Mesenchymal stem cell (in vitro differentiated cells and primary cell): ENCODE results near the gene PRELID1.

Experiments used
- DNase-seq: peaks from one replicate; pipeline ENCODE4 v3.0.0-alpha.2; 2013
- H2AFZ ChIP-seq: one replicate; pipeline ENCODE4 v1.6.1; 2013; ENCODE audit warnings: low read depth, mild to moderate bottlenecking, control low read depth, inconsistent platforms, low read length, moderate library complexity
- H2AK5ac ChIP-seq: 2 replicates; pipeline ENCODE4 v1.6.1; 2013; ENCODE audit warnings: low read length, moderate library complexity, mild to moderate bottlenecking, inconsistent platforms; ENCODE audit not compliant: severe bottlenecking
- H2BK120ac ChIP-seq: one replicate; pipeline ENCODE4 v1.6.1; 2013; ENCODE audit warnings: low read depth, mild to moderate bottlenecking, inconsistent platforms, low read length, moderate library complexity
- H2BK12ac ChIP-seq, 2 experiments: one replicate each; pipeline ENCODE4 v1.6.1; 2013; ENCODE audit warnings: inconsistent platforms in 2 of 2, low read length in 2 of 2, mild to moderate bottlenecking in 2 of 2, moderate library complexity in 2 of 2, control low read depth in 1 of 2
- H2BK15ac ChIP-seq: one replicate; pipeline ENCODE4 v1.6.1; 2013; ENCODE audit warnings: mild to moderate bottlenecking, low read depth, inconsistent platforms; ENCODE audit not compliant: poor library complexity, severe bottlenecking
- H2BK5ac ChIP-seq: 2 replicates; pipeline ENCODE4 v1.6.1; 2013; ENCODE audit warnings: low read depth, mild to moderate bottlenecking, low read length, control low read depth, inconsistent platforms; ENCODE audit not compliant: poor library complexity, severe bottlenecking
- H3K14ac ChIP-seq, 2 experiments: one replicate each; pipeline ENCODE4 v1.6.1; 2013; ENCODE audit warnings: inconsistent platforms in 2 of 2, low read length in 2 of 2, control low read depth in 1 of 2, mild to moderate bottlenecking in 1 of 2, moderate library complexity in 1 of 2
- H3K18ac ChIP-seq, 2 experiments: one replicate each; pipeline ENCODE4 v1.6.1; 2013; ENCODE audit warnings: inconsistent platforms in 2 of 2, low read length in 2 of 2, control low read depth in 1 of 2, low read depth in 1 of 2, mild to moderate bottlenecking in 1 of 2
- H3K23ac ChIP-seq, 2 experiments: one replicate each; pipeline ENCODE4 v1.6.1; 2013; ENCODE audit warnings: inconsistent platforms in 2 of 2, low read length in 2 of 2, mild to moderate bottlenecking in 2 of 2, moderate library complexity in 2 of 2, control low read depth in 1 of 2
- H3K27ac ChIP-seq: 2 replicates; pipeline ENCODE4 v1.5.1; 2013; ENCODE audit warnings: mild to moderate bottlenecking, moderate library complexity, low read length, control low read depth, inconsistent platforms; ENCODE audit not compliant: poor library complexity, severe bottlenecking
- H3K27me3 ChIP-seq, 2 experiments: 2 replicates each; pipeline versions ENCODE4 v1.6.1 to v1.7.0; 2013; ENCODE audit warnings: low read length in 2 of 2, mild to moderate bottlenecking in 2 of 2, moderate library complexity in 2 of 2, control low read depth in 1 of 2, inconsistent platforms in 1 of 2; ENCODE audit not compliant: control insufficient read depth in 1 of 2, insufficient read depth in 1 of 2
- H3K36me3 ChIP-seq, 2 experiments: 2 replicates each; pipeline versions ENCODE4 v1.6.1 to v1.7.0; 2013; ENCODE audit warnings: low read length in 2 of 2, control low read depth in 1 of 2, inconsistent platforms in 1 of 2, low read depth in 1 of 2, mild to moderate bottlenecking in 1 of 2; ENCODE audit not compliant: insufficient read depth in 2 of 2, control insufficient read depth in 1 of 2
- H3K4ac ChIP-seq, 2 experiments: one replicate each; pipeline ENCODE4 v1.6.1; 2013; ENCODE audit warnings: inconsistent platforms in 2 of 2, low read length in 2 of 2, mild to moderate bottlenecking in 2 of 2, moderate library complexity in 2 of 2, control low read depth in 1 of 2, low read depth in 1 of 2
- H3K4me1 ChIP-seq: 2 replicates; pipeline ENCODE4 v1.6.1; 2013; ENCODE audit warnings: low read depth, low read length, control low read depth; ENCODE audit not compliant: control insufficient read depth, insufficient read depth
- H3K4me2 ChIP-seq: 2 replicates; pipeline ENCODE4 v1.6.1; 2013; ENCODE audit warnings: low read length, mild to moderate bottlenecking, inconsistent platforms; ENCODE audit not compliant: poor library complexity, severe bottlenecking
- H3K4me3 ChIP-seq, 2 experiments: 2 replicates each; pipeline versions ENCODE4 v1.5.1 to v1.7.0; 2013; ENCODE audit warnings: low read length in 2 of 2, mild to moderate bottlenecking in 2 of 2, control low read depth in 1 of 2, low read depth in 1 of 2; ENCODE audit not compliant: insufficient read depth in 1 of 2
- H3K79me1 ChIP-seq: replicated peaks from 2 replicates; pipeline ENCODE4 v1.6.1; 2013; ENCODE audit warnings: mild to moderate bottlenecking, control low read depth, low read length, inconsistent platforms; ENCODE audit not compliant: poor library complexity, severe bottlenecking
- H3K9ac ChIP-seq: 2 replicates; pipeline ENCODE4 v1.7.0; 2013; ENCODE audit warnings: mild to moderate bottlenecking, low read length, moderate library complexity
- H3K9me3 ChIP-seq: 2 replicates; pipeline ENCODE4 v1.7.0; 2013; ENCODE audit warnings: mild to moderate bottlenecking, low read length; ENCODE audit not compliant: control insufficient read depth
- H4K8ac ChIP-seq: one replicate; pipeline ENCODE4 v1.6.1; 2013; ENCODE audit warnings: inconsistent platforms, mild to moderate bottlenecking, low read length, moderate library complexity
- H4K91ac ChIP-seq: one replicate; pipeline ENCODE4 v1.6.1; 2013; ENCODE audit warnings: mild to moderate bottlenecking, low read length, inconsistent platforms
- WGBS: methylation state at CpG from one replicate; pipeline ENCODE4 v1.1.7; 2013; ENCODE audit warnings: mixed read lengths; 5-methylcytosine and 5-hydroxymethylcytosine counted together

The PRELID1 gene

DNA sequence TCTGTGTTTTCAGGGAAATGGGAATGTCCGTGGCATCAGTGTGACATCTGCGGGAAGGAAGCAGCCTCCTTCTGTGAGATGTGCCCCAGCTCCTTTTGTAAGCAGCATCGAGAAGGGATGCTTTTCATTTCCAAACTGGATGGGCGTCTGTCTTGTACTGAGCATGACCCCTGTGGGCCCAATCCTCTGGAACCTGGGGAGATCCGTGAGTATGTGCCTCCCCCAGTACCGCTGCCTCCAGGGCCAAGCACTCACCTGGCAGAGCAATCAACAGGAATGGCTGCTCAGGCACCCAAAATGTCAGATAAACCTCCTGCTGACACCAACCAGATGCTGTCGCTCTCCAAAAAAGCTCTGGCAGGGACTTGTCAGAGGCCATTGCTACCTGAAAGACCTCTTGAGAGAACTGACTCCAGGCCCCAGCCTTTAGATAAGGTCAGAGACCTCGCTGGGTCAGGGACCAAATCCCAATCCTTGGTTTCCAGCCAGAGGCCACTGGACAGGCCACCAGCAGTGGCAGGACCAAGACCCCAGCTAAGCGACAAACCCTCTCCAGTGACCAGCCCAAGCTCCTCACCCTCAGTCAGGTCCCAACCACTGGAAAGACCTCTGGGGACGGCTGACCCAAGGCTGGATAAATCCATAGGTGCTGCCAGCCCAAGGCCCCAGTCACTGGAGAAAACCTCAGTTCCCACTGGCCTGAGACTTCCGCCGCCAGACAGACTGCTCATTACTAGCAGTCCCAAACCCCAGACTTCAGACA, 9.6 kb upstream of the PRELID1 start:
- H3K9ac ChIP-seq: no peak overlapping the region
- H2AFZ ChIP-seq: no peak overlapping the region
- H3K4me1 ChIP-seq: no peaks in the 10 kb centered on the region
- peaks cover 46 to 91% of the 10 kb centered on the region in 2 experiments for H3K36me3 ChIP-seq
- H3K27ac ChIP-seq: no peak overlapping the region
- 98% methylated on average over 12 of the region's 12 CpGs for WGBS
- no peak overlapping the region for H2BK5ac ChIP-seq
- no peaks in the 10 kb centered on the region for H3K9me3 ChIP-seq
- H3K4me2 ChIP-seq: no peak overlapping the region
- no peak overlapping the region for H2BK12ac ChIP-seq
- no peak overlapping the region for H3K18ac ChIP-seq
- no peak overlapping the region for H2BK15ac ChIP-seq
- no peak for DNase-seq
- H3K4ac ChIP-seq: no peak overlapping the region
- H3K23ac ChIP-seq: no peak overlapping the region
- no peaks in the 10 kb centered on the region for H3K27me3 ChIP-seq
- no peak overlapping the region for H2BK120ac ChIP-seq
- peaks cover 42% of the 10 kb centered on the region for H3K79me1 ChIP-seq
- H3K14ac ChIP-seq: no peak overlapping the region
- no peak overlapping the region for H4K91ac ChIP-seq
- H4K8ac ChIP-seq: no peak overlapping the region
- H3K4me3 ChIP-seq: no peak overlapping the region
- H2AK5ac ChIP-seq: no peak overlapping the region

DNA sequence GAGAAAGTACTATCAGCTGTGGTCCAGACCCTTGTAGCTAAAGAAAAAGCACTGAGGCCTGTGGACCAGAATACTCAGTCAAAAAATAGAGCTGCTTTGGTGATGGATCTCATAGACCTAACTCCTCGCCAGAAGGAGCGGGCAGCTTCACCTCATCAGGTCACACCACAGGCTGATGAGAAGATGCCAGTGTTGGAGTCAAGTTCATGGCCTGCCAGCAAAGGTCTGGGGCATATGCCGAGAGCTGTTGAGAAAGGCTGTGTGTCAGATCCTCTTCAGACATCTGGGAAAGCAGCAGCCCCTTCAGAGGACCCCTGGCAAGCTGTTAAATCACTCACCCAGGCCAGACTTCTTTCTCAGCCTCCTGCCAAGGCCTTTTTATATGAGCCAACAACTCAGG, 9.0 kb upstream of the PRELID1 start:
- H3K4me1 ChIP-seq: no peaks in the 10 kb centered on the region
- no peak overlapping the region for H3K4me3 ChIP-seq
- H3K4me2 ChIP-seq: no peak overlapping the region
- no peak overlapping the region for H4K91ac ChIP-seq
- no peak overlapping the region for H3K23ac ChIP-seq
- H2BK5ac ChIP-seq: no peak overlapping the region
- no peak overlapping the region for H3K4ac ChIP-seq
- no peak overlapping the region for H2AK5ac ChIP-seq
- WGBS: 96% methylated on average over 3 of the region's 3 CpGs
- no peak overlapping the region for H3K18ac ChIP-seq
- no peak for DNase-seq
- no peak overlapping the region for H3K14ac ChIP-seq
- H2AFZ ChIP-seq: no peak overlapping the region
- no peak overlapping the region for H3K9ac ChIP-seq
- no peak overlapping the region for H3K27ac ChIP-seq
- peaks cover 46% of the 10 kb centered on the region for H3K79me1 ChIP-seq
- no peak overlapping the region for H2BK12ac ChIP-seq
- peaks cover 46 to 91% of the 10 kb centered on the region in 2 experiments for H3K36me3 ChIP-seq
- no peaks in the 10 kb centered on the region for H3K27me3 ChIP-seq
- H4K8ac ChIP-seq: no peak overlapping the region
- no peak overlapping the region for H2BK15ac ChIP-seq
- H2BK120ac ChIP-seq: no peak overlapping the region
- H3K9me3 ChIP-seq: no peaks in the 10 kb centered on the region

DNA sequence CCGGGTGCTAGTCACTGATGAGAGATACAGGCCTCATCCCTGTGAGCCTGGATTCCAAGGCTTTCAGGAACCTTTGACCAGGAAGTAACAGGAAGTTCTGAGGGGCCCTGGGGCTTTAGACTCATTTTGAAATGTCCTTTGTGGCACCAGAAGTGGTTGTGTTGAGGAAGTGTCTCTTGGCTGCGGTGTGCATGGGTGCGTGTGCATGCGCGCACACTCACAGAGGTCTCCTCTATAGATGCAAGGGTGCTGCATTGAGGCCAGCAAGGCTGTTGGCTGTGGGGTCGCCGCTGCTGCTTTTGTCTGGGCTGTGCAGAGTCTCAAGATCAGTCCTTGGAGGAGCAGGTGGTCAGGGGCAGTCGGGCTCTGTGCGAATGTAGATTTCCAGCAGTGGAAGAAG, 7.7 kb upstream of the PRELID1 start:
- 96% methylated on average over 9 of the region's 9 CpGs for WGBS

DNA sequence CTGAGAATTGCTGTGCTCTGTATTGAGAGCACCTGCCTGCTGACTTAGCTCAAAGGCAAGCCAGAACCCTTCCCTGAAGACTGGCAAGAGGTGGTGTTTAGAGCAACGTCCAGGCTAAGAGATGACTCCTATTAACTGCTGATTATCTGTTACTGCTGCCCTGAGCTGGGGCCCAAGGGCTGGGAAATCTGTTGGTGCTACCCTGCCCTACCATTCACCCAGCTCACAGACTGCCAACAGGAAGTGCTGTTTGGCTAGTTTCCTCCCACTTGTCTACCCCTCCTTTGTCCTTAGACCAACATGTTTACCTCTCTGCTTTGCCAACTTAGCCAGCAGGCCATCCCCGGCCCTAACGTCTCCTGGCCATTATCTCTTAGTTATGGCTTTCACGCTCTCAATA, 7.0 kb upstream of the PRELID1 start:
- Histone ChIP-seq H2BK12ac (no peak overlapping the region), H3K27me3 (no peaks in the 10 kb centered on the region), H2BK15ac (no peak overlapping the region), H3K4ac (no peak overlapping the region), H3K14ac (no peak overlapping the region), H4K91ac (no peak overlapping the region), H3K4me1 (peaks cover 8% of the 10 kb centered on the region), H3K9ac (no peak overlapping the region), H2BK5ac (no peak overlapping the region), H2AFZ (no peak overlapping the region), H3K9me3 (no peaks in the 10 kb centered on the region), H3K4me2 (no peak overlapping the region), H3K36me3 (peaks cover 49 to 94% of the 10 kb centered on the region in 2 experiments), H3K27ac (no peak overlapping the region), H2AK5ac (no peak overlapping the region), H4K8ac (no peak overlapping the region), H3K4me3 (no peak overlapping the region), H3K79me1 (peaks cover 46% of the 10 kb centered on the region), H2BK120ac (no peak overlapping the region), H3K18ac (no peak overlapping the region), H3K23ac (no peak overlapping the region)
- no peak for DNase-seq
- WGBS: 92% methylated on average over 4 of the region's 4 CpGs

More for the DNA sequence above, 7.7 kb upstream of the PRELID1 start:
- peaks cover 46 to 92% of the 10 kb centered on the region in 2 experiments for H3K36me3 ChIP-seq
- no peak overlapping the region for H3K23ac ChIP-seq
- peaks cover 44% of the 10 kb centered on the region for H3K79me1 ChIP-seq
- no peaks in the 10 kb centered on the region for H3K9me3 ChIP-seq
- peaks cover 5% of the 10 kb centered on the region for H3K4me1 ChIP-seq
- H3K27me3 ChIP-seq: no peaks in the 10 kb centered on the region
- H3K18ac ChIP-seq: no peak overlapping the region
- H3K4ac ChIP-seq: no peak overlapping the region
- no peak overlapping the region for H3K4me3 ChIP-seq
- no peak overlapping the region for H2BK120ac ChIP-seq
- H2AK5ac ChIP-seq: no peak overlapping the region
- H3K4me2 ChIP-seq: no peak overlapping the region
- no peak for DNase-seq
- H2BK5ac ChIP-seq: no peak overlapping the region
- no peak overlapping the region for H2BK12ac ChIP-seq
- H3K9ac ChIP-seq: no peak overlapping the region
- H4K8ac ChIP-seq: no peak overlapping the region
- no peak overlapping the region for H3K27ac ChIP-seq
- no peak overlapping the region for H4K91ac ChIP-seq
- no peak overlapping the region for H2BK15ac ChIP-seq
- no peak overlapping the region for H3K14ac ChIP-seq
- no peak overlapping the region for H2AFZ ChIP-seq
